ENCODE measurements around the gene ITPR2.

Gene ITPR2

DNA sequence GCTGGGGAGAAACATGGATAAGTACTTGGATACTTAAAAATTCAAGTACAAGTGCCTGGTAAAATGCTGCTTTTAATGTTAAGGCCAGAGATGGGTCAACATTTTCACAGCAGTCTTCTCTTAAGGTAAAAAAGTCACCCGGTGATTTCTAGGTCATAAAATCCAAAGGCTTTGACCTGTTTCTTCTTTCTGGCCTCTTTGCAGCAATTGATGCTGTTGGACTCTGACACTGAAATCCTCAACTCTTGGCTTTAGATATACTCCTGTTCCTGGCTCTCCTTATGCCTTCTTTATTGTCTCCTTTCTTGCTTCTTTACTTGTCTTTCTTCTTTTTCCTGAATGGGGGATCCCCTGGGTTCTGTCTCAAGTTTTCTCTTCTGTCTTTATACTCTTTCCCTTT is 448.5 kb downstream of the ITPR2 start:
- no peak for DNase-seq (ENCODE audit: low read depth)

DNA sequence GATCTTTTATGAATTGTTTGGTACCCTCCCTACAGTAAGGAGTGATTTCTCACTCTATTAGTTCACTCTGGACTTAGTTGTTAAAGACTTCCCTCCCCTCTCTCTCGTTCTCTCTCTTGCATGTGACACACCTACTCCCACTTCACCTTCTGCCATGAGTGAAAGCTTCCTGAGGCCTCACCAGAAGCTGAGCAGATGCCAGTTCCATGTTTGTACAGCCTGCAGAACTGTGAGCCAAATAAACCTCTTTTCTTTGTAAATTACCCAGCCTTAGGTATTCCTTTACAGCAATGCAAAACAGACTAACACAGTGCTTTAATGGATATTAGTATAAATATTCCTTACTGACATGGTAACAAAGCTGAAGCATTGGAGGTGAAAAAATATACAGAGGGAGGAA is 450.0 kb downstream of the ITPR2 start:
- no peak for DNase-seq (ENCODE audit: low read depth)

DNA sequence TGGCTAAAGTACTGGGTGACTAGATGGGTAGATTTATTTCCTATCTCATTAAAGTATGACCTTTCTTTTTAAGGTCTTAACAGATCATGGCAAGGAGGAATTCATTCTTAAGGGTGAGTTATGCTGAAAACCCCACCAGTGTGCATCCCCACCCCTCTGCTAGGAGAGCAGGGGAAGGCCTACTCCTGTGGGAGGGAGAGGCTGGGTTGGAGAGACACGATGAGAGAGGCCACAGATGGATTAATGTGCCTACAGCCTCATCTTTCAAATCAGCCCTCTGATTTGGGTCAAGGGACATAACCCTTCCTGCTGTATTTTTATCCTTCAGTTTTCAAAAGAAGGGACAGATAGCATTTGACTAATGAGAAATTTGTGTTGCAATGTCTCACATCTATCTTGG is 452.1 kb downstream of the ITPR2 start:
- no peak for DNase-seq (ENCODE audit: low read depth)

DNA sequence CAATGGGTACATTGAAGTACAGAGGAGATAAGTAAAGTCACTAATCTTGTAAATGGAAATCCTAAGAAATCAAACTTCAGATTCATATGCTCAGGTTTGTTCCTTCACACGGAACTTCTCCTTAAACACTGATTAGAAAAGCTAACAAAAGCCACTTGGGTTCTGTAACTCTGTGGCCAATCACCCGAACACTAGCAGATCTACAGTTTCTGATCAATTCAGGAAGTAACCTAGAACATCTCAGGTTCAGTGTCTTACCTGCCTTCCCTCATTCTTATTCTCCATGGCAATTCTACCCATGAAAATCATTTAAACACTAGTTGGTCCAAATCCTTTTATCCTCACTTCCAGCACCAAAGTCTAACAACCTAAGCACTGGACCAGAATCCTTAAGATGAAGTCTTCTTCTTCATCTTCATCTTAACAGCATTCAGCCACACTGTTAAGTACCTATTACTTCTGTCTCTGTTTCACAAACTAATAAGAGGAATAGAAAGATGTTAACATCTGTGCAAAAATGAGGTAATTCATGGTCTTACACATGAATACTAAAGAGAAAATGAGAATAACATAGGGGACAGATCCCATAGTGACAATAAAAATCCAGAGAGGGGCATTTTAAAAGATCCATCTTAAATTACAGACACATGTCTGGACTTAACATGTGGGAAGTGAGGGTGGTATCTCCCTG is 453.1 kb downstream of the ITPR2 start:
- no peak for DNase-seq (ENCODE audit: low read depth)

DNA sequence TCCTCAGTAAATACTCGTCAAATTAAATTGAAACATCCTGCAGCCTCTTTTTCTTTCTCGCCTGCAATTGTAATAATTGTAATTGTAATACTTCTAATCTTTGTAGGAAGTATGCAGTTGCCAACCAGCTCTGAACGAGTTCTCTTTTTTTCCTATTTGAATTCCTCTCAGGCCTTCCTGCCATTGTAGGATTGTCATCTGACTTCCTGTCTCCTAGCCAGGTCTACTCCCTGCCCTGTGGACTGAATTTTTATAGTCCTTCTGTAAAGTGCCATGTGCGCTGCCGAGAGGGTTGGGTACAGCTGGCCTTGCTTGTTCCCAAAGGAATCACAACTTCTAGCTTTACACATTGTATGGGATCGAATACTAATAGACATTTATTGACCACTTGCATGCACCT is 454.3 kb downstream of the ITPR2 start:
- no peak for DNase-seq (ENCODE audit: low read depth)

DNA sequence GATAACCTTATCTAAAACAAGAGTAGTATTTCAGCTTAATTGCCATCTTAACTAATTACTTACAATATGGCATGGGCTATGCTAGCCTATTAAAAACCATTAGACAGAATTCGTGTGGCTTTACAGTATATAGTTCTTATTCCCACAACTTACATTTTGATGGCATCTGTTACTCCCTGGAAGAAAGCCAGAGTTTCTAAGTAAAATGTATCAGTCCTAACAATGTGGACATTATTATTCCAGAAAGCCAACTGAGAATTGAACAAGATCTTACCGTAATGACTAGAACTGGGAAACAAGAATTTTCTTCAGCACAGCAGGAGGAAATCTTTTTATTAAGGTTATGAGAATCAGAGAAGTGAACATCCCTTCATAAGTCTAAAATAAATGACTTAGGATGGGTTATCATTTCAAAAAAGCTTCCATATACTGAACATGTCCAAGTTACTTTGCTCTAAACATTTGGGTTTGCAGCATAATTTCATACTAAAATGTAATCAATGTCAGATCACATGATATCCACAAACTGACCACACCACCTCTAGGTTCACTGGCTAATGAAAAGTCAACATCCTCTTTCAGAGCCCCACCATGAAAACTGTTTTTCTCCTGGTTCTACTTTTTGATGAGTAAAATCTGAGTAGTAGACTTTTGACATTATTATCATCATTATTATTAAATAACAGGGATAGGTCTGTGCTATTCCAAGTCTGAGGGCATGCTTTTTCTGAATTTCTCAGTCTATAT is 457.9 kb downstream of the ITPR2 start:
- DNase-seq (ENCODE audit: low read depth) = no peak

DNA sequence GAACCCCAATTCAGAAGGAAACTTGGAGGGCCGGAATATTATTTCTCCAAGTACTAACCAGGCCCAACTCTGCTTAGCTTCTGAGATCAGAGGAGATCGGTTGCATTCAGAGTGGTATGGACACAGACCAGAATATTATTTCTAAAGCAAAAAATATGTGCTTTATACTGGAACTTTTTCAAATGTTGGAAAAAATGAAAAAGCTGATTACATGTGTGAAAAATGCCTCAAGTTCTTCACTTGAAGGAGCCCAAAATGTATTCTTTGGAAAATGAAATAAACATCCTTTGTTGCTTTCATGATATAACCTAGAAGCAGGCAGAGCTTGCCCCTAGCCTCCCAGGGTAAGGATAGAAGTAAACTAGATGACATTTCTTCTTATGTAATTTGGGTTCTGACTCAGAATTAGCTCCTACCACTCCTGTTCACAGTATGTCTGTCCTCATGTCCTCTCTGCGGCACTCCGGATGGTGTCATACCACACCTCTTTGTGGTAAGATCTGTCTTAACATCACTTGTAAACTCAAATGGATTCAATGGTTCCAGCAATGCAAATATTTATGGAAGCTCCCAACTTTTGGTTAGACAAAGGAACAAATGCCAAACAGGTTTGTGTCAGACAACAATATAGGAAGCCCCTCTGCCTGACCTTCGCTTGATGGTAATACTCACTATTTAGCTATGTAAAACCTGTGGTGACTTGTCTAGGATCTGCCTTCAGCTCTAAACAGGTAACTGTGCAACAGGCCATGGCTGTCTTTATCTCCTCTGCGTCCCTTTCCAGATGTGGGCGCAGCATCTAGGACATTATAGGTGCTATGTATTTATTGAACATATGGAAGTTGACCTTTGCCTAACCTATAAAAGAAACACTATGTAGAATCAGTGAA is 459.1 kb downstream of the ITPR2 start:
- no peak for DNase-seq (ENCODE audit: low read depth)

DNA sequence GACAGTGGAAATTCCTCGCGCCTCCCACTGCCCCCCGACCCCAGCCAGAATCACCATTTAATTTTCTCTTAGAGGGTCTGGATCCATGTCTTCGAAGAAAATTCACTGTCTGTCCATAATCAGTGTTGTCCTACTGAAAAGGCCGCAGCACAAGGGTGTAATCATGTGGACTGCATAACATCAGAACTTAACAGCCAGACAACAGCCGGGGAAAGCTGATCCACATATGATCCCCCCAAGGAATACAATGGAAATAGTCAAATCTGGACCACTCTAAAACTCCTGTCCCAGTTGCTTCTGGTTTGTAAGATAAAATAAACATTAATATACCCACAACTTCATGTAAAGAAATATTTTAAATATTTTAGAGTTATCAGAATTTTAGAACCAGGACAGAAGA is 460.1 kb downstream of the ITPR2 start:
- no peak for DNase-seq (ENCODE audit: low read depth)

DNA sequence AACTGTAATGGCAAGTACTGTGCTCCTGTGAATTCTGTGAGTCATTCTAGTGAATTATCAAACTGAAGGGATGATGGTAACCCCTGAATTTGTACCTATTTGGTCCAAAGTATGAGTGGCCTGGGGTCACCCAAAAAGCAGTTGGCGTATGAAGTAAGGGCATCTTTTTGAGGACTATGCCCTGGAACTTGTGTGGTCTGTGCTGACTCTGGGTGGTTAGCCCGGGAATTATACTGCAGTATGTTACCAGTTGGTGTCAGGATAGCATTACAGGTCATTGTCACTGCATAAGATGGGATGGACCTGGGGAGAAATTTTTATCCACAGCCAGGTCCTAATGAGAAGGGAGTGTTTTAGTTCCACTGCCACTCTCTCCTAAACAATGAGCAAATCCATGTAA is 462.9 kb downstream of the ITPR2 start:
- DNase-seq (ENCODE audit: low read depth) = no peak

DNA sequence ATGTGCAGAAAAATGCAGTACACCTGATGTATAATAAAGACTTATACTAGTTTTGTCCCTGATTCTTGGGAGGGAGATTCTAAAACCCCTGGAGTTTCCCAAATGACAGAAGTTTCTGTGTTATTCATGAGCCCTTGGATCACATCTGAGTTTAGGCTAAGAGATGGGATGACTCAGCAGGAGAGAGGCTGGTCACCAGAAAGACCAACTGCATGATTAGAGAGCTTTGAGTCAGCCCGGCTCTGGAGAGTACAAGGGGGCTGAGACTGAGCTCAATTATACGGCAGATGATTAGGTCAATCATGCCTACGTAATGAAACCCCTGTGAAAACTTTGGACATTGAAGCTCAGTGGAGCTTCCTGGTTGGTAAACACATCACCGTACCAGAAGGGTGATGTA is 463.4 kb downstream of the ITPR2 start:
- peak; percentile 84 for DNase-seq (ENCODE audit: low read depth)

DNA sequence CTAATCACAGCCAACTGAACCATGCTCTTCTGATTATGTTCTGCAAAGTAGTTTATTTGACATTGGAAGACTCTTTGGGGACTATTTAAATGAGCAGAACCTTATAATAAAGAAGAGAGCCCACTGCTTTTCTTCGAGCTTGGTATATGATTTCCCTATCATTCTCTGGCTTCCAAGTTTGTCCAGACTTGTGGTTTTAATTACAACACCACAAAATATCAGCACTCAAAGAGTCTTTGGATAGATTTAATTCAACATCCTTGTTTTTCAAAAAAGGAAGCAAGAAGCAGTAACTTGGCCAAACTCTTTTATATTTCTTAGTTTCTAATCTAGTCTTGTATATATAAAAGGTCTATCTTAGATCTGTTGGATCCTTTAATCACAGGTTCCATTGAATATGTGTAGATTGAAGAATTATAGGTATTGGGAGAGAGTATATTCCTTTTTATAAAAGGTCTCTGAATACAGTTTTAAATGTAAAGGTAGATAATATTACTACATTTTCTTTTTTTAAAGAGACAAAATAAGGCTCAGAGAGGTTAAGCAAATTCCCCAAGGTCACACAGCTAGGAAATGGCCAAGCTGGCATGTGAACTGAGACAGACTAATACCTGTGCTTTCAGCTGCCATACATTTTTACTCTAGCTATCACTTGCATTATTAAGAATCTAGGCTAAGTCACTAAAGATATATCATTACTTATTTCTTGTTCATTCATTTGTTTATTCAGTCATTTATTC is 464.8 kb downstream of the ITPR2 start:
- DNase-seq (ENCODE audit: low read depth) = no peak

DNA sequence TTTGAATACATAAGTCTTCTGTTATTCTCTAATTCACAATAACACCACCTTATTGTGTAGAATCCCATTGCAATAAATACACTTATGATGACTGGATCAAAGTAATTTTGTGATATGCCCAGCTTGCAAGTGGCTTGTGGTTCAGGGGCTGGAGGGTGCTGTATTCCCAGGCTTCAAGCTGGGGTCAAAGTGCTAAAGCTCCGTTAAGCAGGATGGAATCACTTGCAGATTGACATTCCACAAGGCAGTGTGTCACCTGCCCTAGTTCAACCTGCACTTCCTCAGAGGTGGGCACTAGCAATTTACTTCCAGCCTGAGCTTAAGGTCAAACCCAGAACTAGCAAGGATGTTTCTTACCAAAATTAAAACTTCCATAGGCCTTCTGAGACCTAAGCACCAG is 471.0 kb downstream of the ITPR2 start:
- DNase-seq (ENCODE audit: low read depth) = no peak

DNA sequence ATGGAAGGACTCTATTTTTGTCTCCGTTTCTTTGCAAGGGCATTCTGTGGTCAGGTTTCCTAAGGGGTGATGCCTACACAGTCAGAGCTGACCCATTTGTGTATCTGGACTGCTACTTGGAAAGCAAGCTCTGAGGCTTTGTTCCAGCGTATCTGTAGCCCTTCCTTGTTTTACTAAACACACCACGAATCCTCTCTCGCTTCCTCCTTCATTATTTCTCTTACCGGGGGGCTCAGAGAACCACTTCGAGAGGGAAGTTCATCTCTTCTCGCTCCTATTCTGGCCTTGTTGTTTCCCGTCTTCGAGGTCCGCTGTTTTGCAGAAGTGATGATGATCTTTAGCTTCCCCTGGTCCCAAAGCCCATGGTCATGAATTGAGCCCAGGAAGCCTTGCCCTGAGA is 472.9 kb downstream of the ITPR2 start:
- no peak for DNase-seq (ENCODE audit: low read depth)

DNA sequence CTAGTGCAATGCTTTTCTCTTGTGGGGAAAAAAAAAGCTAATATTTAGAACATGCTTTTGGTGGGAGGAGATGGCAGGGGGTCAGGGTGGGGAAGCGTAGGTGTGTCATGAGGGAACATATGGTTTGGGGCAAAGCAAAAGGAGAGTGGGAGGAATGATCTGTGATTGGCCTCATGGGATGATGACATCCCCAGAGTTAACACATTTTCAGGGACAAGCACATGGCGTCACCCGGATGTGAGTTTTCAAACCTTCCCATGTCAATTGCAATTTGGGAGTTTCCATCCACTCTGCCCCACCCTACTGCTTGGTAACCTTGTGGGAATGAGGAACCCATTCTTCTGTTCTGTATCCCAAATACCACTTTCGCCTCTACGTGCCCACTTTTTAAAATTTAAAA is 473.4 kb downstream of the ITPR2 start:
- no peak for DNase-seq (ENCODE audit: low read depth)

DNA sequence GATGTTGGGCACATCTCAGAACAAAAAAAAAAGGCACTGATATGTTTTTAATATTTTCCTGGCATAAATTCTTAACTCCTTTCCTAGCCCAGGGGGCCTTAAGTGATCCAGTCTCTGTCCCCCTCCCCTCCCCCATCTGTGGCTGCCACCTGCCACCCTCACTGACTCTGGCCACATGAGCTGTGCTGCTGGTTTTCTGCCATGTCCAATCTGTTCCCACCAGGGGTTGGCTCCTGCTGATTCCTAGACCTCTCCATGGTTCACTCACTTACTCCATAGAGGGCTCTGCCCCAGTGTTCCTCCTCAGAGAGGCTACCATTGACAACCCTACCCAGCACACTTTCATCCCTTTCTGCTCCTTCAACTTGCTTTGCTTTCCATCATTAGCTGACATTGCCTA is 474.3 kb downstream of the ITPR2 start:
- DNase-seq (ENCODE audit: low read depth) = no peak

DNA sequence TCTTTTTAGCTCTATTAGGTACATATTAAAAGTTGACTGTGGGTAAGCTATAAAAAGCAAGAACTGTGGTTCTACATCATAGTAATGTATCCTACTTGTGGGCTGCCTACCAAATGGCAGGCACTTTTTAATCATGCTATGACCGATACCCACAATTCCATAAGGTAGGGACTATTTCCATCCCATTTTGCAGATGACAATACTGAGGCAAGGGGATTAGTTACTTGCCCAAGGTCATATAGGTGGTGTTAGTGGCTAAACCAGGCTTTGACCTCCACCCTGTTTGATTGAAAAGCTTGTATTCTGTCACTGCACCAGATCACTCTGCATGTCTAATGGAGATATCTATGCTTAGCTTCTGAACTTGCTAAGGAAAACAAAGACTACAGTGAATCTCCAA is 485.7 kb downstream of the ITPR2 start:
- DNase-seq (ENCODE audit: low read depth) = no peak

DNA sequence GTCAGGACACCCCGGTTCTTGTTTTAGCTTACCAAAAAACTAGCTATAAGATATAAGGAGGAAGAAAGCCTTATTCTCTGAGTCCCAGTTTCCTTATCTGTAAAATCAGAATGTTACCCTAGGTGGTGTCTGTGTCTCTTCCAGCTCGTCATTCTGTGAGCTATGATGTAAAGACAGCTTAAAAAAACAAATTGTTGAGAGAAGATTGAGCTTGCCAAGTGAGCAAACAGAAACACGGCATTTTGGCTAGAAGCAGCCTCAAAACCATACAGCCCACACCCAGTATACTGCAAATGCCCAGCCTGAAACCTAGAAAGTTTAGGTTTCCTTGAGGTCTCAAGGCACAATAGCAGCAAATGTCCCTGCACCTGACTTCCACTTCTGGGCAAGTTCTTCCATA is 486.3 kb downstream of the ITPR2 start:
- DNase-seq (ENCODE audit: low read depth) = peak; percentile 12

DNA sequence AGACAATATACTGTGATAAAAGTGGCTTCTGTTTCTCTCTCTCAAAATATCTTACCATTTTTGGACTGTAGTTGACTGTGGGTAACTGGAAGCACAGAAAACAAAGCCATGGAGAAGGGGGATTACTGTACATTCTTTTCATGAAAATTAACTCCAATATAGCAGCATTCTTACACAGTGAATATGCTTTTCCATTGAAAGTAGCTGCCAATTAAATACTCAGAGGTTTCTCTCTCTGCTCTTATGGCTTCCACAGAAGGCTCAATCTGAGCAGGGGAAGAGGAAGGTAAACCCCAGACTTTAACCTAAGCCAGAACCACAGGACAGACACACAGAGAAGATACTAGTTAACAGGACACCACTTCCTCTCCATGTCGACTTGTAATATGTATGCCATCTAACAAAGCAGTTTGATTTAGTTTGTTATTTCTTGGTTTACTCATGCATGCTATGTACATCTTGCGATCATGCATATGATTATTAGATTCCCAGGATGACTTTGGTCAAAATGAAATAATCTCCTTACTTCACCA is 487.5 kb downstream of the ITPR2 start:
- DNase-seq (ENCODE audit: low read depth) = no peak

DNA sequence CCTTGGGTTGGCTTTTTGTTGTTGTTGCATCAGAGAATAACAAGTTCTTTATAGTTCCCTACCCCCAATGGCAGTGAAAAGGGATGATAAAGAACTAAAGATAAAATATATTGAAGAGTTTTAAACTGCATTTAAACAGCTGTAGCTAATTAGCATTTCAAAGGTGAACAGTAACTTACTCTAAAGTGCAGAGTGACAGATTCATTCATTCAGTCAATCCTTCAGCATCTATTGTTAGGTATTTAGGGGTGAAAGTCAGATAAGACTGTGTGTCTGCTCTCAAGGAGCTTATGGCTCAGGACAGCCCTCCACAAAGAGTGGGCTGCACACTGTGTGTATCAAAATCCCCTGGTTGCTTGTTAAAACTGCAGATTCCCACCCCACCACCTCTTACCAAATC is 491.5 kb downstream of the ITPR2 start:
- DNase-seq (ENCODE audit: low read depth) = no peak

DNA sequence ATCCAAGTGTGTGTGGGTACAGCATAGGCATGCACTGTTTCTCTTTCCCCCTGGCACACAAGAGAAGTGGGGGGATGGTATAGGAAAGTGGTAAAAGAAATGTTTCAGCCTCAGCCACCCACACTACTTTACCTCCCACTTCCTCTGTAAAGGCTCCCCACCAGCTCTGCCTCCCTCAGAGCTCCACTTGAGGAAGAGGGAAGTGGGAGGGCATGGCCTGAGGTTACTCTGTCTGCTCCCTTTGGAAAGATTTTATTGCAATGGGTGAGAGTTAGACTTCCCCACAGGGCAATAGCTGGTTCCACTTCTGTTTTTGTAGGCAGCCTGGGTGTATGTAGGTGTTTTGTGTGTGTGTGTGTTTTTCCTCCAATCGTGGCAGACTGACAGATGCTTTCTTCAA is 492.3 kb downstream of the ITPR2 start:
- no peak for DNase-seq (ENCODE audit: low read depth)

DNA sequence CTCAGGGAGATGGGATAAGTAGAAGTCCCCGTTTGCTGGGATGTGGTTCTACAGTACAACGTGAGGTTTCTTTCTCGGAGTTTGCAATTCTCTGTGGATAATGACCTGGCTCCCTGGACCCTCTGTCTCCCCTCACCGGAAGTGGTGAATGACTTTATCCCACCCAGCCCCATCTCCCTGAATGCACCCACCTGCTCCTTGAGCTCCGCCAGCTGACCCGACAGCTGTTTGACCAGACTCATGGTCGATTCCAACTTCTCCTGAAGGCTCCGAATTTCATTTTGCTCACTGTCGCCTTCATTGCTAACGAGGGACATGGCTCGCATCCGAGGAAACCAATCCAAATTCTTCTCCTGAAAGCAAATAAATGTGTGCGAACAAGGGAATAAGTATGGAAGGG is 493.0 kb downstream of the ITPR2 start:
- DNase-seq (ENCODE audit: low read depth) = no peak

Data from stromal cell of bone marrow (primary cell).